ENCODE measurements around the gene DDX27. TPM values are rescaled to one million over a fixed set of nuclear protein-coding genes. Genes with fewer than 3 reads are reported as not detected.

Gene DDX27
- total and polyA plus RNA-seq, 9 of the 15 experiments (the other 6 are each of a cell fraction or from before 2014, with no cell fraction given): 17.9 to 79.3 (median 57.0) TPM

- no peak for TF ChIP-seq MLLT1 (IDR thresholded peaks at IDR 0.05)
- TF ChIP-seq POLR2B (IDR thresholded peaks at IDR 0.05; ENCODE audit: low read depth, partially characterized antibody): peak; percentile 29
- TF ChIP-seq MCM2 (IDR thresholded peaks at IDR 0.05; ENCODE audit: low read depth): no peak
- TF ChIP-seq KDM5B (IDR thresholded peaks at IDR 0.05; ENCODE audit: insufficient replicate concordance, low read depth, low read length): peak; percentile 43
- no peak for TF ChIP-seq RBM15 (IDR thresholded peaks at IDR 0.05; ENCODE audit: insufficient read depth, low read length)
- TF ChIP-seq PHTF2 (CRISPR knock-in tag; IDR thresholded peaks at IDR 0.05): peak; percentile 48; the same call in 1 of the 2 replicates
- peak; percentile 26; the same call in 1 of the 2 replicates for TF ChIP-seq NFXL1 (CRISPR knock-in tag; IDR thresholded peaks at IDR 0.05)
- no peak for TF ChIP-seq PRDM10 (IDR thresholded peaks at IDR 0.05; ENCODE audit: partially characterized antibody)
- peak; percentile 53; the same call in 1 of the 2 replicates for TF ChIP-seq POLR2AphosphoS2 (IDR thresholded peaks at IDR 0.05; ENCODE audit: low read length)
- TF ChIP-seq ATF7 (IDR thresholded peaks at IDR 0.05): no peak
- TF ChIP-seq NR2C2 (CRISPR knock-in tag; IDR thresholded peaks at IDR 0.05): no peak
- TF ChIP-seq NR2C2 (tag; IDR thresholded peaks at IDR 0.05): no peak
- TF ChIP-seq BACH1 (tag; IDR thresholded peaks at IDR 0.05): no peak
- TF ChIP-seq STAT6 (CRISPR knock-in tag; IDR thresholded peaks at IDR 0.05): no peak
- no peak for TF ChIP-seq TAF9B (IDR thresholded peaks at IDR 0.05; ENCODE audit: partially characterized antibody)
- no peak for TF ChIP-seq FOS (IDR thresholded peaks at IDR 0.05; ENCODE audit: extremely low read depth, insufficient read length)
- no peak for TF ChIP-seq IRF9 (tag; IDR thresholded peaks at IDR 0.05)
- no peak for TF ChIP-seq KDM2B (CRISPR knock-in tag; IDR thresholded peaks at IDR 0.05)
- TF ChIP-seq HMGN3 (IDR thresholded peaks at IDR 0.05; ENCODE audit: borderline replicate concordance, extremely low read depth, insufficient read length, low read depth, low read length): no peak
- TF ChIP-seq EWSR1 (IDR thresholded peaks at IDR 0.05; ENCODE audit: borderline replicate concordance, low read depth, partially characterized antibody): peak; percentile 77
These were observed 64.0 kb downstream of the DDX27 start (continued) for GRCh38 chr20:49283176-49283702.
